Ascending aorta (tissue), 2 donors: ENCODE data around the gene ECSCR. TPM values are rescaled to one million over a fixed set of nuclear protein-coding genes. Genes with fewer than 3 reads are reported as not detected.

Source experiments
- DNase-seq, 2 donors: peaks; one replicate each; pipeline ENCODE4 v3.0.0-alpha.2; 2019; ENCODE audit warnings: low spot score in 2 of 2
- H3K27ac ChIP-seq, 2 donors: fragments of 200-600 bp; sonication (generic); one replicate each; pipeline ENCODE4 v1.5.1; 2016 to 2017; ENCODE audit warnings: mild to moderate bottlenecking in 1 of 2
- H3K27me3 ChIP-seq: fragments of 200-600 bp; sonication (generic); one replicate; pipeline ENCODE4 v1.5.1; 2017
- H3K36me3 ChIP-seq, 2 donors: fragments of 200-600 bp; sonication (generic); one replicate each; pipeline ENCODE4 v1.5.1; 2016
- H3K4me1 ChIP-seq, 2 donors: fragments of 200-600 bp; sonication (generic); one replicate each; pipeline ENCODE4 v1.5.1; 2016 to 2017; ENCODE audit warnings: mild to moderate bottlenecking in 1 of 2
- H3K4me3 ChIP-seq, 2 donors: fragments of 200-600 bp; sonication (generic); one replicate each; pipeline ENCODE4 v1.5.1; 2016 to 2017; ENCODE audit warnings: mild to moderate bottlenecking in 1 of 2
- H3K9me3 ChIP-seq, 2 donors: fragments of 200-600 bp; sonication (generic); one replicate each; pipeline ENCODE4 v1.5.1; 2016
- intact Hi-C: fragments of 100-400 bp; cut with DNase I; formaldehyde crosslinking; loops from one replicate; pipeline ENCODE4 v1.15.1; 2023
- total RNA-seq: library from RNA; depleted of rRNA; stranded (reverse); fragments of >200 nt; gene quantifications from one replicate; pipeline ENCODE4 v1.1.0, GENCODE V29; 2016
- TF ChIP-seq, protein P1 (sequence below), 3 experiments: fragments of 200-600 bp in 2 of 3; fragments of 450-650 bp in 1 of 3; sonication (generic) in 2 of 3; IDR thresholded peaks; one replicate each; pipeline ENCODE4 v1.5.1; 2016 to 2019; ENCODE audit warnings: antibody characterized with exemption in 3 of 3, mild to moderate bottlenecking in 1 of 3, moderate library complexity in 1 of 3

Gene ECSCR
- total RNA-seq, 1 donor from 2014 or later: 51.6 TPM

DNA sequence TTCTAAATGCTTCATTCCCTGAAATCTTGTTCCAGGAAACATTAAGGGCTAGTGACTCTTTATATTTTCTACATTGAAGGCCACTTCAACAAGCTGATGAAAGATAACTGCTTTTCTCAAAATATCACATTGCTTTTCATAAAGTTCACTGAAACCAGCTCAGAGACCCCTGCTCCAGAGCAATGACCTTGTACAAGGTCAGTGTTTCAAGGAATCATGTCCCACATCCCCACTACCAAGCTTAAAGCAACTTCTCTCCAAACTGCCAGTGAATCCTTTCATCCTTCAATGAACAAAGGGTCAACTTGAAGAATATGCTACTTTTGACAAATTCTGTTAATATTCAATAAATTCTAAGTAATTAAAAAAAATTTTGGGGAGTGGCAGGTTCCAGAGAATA, 46.7 kb downstream of the ECSCR start:
- TF ChIP-seq, protein P1, sequence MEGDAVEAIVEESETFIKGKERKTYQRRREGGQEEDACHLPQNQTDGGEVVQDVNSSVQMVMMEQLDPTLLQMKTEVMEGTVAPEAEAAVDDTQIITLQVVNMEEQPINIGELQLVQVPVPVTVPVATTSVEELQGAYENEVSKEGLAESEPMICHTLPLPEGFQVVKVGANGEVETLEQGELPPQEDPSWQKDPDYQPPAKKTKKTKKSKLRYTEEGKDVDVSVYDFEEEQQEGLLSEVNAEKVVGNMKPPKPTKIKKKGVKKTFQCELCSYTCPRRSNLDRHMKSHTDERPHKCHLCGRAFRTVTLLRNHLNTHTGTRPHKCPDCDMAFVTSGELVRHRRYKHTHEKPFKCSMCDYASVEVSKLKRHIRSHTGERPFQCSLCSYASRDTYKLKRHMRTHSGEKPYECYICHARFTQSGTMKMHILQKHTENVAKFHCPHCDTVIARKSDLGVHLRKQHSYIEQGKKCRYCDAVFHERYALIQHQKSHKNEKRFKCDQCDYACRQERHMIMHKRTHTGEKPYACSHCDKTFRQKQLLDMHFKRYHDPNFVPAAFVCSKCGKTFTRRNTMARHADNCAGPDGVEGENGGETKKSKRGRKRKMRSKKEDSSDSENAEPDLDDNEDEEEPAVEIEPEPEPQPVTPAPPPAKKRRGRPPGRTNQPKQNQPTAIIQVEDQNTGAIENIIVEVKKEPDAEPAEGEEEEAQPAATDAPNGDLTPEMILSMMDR (IDR thresholded peaks at IDR 0.05): no peak
- Histone ChIP-seq H3K9me3 (no peaks in the 10 kb centered on the region), H3K4me1 (peaks cover 10 to 40% of the 10 kb centered on the region in 2 donors), H3K4me3 (no peak overlapping the region), H3K27me3 (no peaks in the 10 kb centered on the region), H3K36me3 (peaks cover 14 to 28% of the 10 kb centered on the region in 2 donors), H3K27ac (peak overlapping the region; percentile 74 to 76)
- intact Hi-C loops: no loop called here
- no peak for DNase-seq

DNA sequence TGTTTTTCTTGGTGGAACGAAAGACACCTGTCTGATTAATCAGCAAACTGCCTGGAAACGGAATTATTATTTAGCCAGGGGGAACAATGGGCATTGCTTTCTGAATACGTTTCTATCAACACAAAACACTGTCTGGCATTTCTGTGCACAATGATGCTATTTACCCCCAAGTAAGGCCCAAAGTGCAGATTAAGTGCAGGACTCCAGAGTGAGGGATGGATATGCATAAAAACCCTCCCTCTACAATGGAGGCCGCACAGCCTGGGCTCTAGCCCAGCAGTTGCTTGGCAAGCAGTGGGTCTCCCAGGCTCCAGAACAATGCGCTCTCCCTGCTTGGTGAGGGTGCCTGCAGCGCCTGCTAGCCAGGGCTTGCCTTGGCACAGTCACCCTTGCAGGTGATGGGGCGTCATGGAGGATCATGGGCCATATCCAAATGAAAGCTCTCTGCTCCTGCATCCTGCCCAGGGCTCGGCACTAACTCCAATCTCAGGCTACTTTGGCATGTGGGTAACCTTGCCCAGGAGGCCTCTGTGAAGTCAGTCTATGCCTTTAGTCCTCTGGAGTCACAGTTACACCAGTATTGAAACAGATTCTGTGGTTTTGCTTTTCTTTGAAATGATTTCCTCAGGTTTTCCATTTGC, 47.2 kb downstream of the ECSCR start:
- DNase-seq: peak in 1 of 2 donors; percentile 66
- TF ChIP-seq, protein P1 (IDR thresholded peaks at IDR 0.05): no peak
- peaks cover 14 to 24% of the 10 kb centered on the region in 2 donors for H3K36me3 ChIP-seq
- intact Hi-C loops: no loop called here
- H3K4me3 ChIP-seq: no peak overlapping the region
- peaks cover 10 to 43% of the 10 kb centered on the region in 2 donors for H3K4me1 ChIP-seq
- no peaks in the 10 kb centered on the region for H3K9me3 ChIP-seq
- H3K27me3 ChIP-seq: no peaks in the 10 kb centered on the region
- H3K27ac ChIP-seq: peak overlapping the region; percentile 74 to 76

DNA sequence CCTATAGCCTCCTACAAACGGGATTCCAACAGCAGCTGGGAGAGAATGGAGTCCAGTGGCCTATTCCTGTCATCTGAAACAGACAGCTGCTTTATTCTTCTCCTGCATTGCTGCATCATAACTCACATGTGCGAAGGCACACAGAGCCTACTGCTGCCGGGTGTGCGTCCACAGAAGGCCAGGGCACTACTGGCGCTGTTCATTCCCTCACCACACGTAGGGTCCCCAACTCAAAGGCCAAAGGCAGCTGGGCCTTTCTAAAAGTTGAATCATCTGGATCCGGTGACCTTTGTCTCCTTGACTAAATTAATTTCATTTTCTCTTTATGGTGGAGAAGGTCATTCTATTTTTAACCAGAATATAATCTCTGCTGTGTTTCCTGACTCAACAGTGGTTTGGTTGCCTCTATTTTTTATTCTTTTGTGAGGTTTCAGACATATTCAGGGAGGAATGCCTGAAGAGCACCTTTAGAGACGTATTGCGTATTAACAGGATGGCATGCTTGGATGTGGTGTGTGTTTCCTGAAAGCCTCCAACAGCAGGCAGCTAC, 47.9 kb downstream of the ECSCR start:
- TF ChIP-seq, protein P1 (IDR thresholded peaks at IDR 0.05): no peak
- intact Hi-C loops: no loop called here
- Histone ChIP-seq H3K9me3 (no peaks in the 10 kb centered on the region), H3K4me3 (no peak overlapping the region), H3K36me3 (peaks cover 8 to 17% of the 10 kb centered on the region in 2 donors), H3K4me1 (peaks cover 10 to 47% of the 10 kb centered on the region in 2 donors), H3K27ac (peak overlapping the region; percentile 74 to 76), H3K27me3 (no peaks in the 10 kb centered on the region)
- peak in 1 of 2 donors; percentile 47 for DNase-seq

DNA sequence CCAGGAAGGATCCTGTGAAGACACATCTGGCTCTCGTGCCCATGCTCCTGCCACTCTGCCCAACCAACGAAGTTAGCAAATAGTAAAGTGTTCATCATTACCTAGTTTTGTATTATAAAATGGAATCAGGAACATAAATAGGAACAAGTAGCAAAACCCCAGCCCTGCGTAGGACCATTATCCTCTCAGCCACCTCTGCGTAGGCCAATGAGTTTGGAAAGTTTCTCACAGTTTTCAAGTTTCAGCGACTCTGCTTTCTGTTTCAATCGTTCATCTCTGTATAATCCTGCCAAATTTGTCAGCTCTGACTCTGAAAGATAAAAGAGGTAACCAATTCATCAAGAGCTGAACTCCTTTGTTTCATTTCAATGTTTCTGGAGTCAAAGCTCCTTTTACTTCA, 48.6 kb downstream of the ECSCR start:
- Histone ChIP-seq H3K4me1 (peaks cover 10 to 47% of the 10 kb centered on the region in 2 donors), H3K4me3 (no peak overlapping the region), H3K27ac (peak overlapping the region in 1 of 2 donors; percentile 76), H3K36me3 (peaks cover 3 to 10% of the 10 kb centered on the region in 2 donors), H3K27me3 (no peaks in the 10 kb centered on the region), H3K9me3 (no peaks in the 10 kb centered on the region)
- intact Hi-C loops: no loop called here
- peak in 1 of 2 donors; percentile 50 for DNase-seq
- TF ChIP-seq, protein P1 (IDR thresholded peaks at IDR 0.05): no peak

DNA sequence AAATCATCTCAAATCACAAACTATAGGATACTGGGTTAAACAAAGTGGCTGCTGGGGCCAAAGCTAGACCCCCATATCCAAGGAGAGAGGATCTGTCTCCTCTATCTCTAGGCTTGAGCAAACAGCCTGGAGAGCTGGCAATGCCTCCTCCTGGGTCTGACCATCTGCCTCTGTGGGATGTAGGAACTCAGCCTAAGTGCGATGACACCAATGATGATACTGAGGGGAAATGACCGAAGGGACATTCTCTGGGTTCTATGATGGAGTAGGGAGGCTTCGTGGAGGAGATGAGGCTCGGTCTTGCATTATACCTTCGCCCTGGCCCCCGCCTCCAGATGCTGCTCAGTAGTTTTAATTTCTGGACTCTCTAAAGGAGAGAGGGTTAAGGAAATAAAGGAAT, 49.4 kb downstream of the ECSCR start:
- no peaks in the 10 kb centered on the region for H3K9me3 ChIP-seq
- H3K36me3 ChIP-seq: peaks cover 0 to 10% of the 10 kb centered on the region in 2 donors
- no peak overlapping the region for H3K4me3 ChIP-seq
- DNase-seq: peak in 1 of 2 donors; percentile 28
- peaks cover 10 to 45% of the 10 kb centered on the region in 2 donors for H3K4me1 ChIP-seq
- intact Hi-C loops: no loop called here
- H3K27ac ChIP-seq: no peak overlapping the region
- H3K27me3 ChIP-seq: no peaks in the 10 kb centered on the region
- TF ChIP-seq, protein P1 (IDR thresholded peaks at IDR 0.05): no peak
